NCI-H345 (cell line): Measurements from ENCODE around the gene KTI12.
"Not testable (repeated sequence)": the region's sequence is repeated elsewhere in the genome, so short reads cannot be mapped to it uniquely, and the experiment has no call there.

Source experiments
- DNase-seq: peaks from one replicate; lab custom pipeline; 2025; lab: John Stamatoyannopoulos, UW

KTI12 gene

DNA sequence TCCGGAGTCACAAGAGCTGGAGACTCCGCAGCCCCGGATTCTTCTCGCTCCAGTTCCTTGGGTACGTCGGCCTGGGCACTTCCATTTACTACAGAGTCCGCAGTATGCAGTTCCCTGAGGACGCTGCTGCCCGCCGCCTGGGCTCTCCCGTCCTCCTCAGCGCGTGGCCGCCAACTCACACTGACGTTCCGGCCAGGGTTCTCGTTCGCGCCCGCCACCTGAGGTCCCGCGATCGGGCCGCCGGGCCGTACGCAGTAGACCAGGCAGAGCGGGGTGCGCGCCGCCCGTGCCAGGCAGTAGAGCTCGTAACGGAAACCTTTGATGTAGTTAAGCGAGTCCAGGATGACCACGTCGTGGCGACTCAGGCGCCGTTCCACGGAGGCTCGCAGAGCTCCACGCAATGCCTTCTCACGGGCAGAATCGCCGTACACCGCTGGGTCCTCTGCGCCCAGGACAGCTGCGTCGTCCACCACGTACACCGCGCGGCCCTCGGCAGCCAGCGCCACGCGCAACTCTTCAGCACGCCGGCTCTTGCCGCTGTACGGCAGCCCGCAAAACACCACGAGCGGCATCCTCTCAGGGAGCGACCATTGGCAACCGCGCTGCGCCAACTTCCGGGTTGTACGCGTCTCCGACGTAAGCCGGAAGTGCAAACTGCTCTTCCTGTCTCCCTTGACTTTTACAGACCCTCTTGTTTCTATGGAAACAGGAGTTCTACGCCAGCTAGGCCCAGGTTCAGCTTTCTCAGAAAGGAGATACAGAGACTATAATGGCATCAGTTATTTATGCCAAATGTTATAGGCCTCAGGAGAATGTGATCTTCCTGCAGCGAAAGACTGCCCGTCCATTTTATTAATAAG is at the start of gene KTI12:
KTI12 (minus strand) TSS at position 621 of the 860 bp plus-strand sequence; CDS start at position 572, 49 bp downstream.
- DNase-seq = peak; percentile 90

DNA sequence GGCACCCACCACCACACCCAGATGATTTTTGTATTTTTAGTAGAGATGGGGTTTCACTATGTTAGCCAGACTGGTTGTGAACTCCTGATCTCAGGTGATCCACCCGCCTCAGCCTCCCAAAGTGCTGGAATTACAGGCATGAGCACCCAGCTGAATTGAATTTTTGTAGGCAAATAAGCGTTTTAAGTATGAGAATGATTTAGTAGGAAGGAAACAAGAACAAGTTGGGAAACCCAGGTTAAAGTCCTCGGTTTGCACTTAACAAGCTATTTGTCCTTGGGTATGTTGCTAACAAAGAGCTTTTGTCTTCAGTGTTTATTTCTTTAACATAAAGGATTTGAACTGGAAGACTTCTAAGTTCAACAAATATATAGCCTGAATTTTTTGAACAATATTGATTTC is 46.4 kb upstream of the KTI12 start:
- no peak for DNase-seq

- not testable (repeated sequence) for DNase-seq
These were observed 43.7 kb upstream of the KTI12 start for GRCh38 chr1:52077277-52077676.

DNA sequence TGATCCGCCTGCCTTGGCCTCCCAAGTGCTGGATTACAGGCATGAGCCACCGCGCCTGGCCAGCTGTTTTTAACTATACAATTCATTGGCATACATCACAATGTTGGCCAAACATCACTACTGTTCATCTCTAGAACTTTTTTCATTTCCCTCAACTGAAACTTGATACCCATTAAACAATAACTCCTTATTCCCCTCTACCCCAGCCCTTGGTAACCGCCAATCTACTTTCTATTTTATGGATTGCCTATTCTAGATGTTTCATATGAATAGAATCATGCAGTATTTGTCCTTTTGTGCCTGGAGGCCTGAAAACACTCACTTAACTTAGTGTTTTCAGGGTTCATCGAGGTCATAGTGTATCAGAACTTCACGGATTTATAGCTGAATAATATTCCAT is 38.7 kb upstream of the KTI12 start:
- no peak for DNase-seq

DNA sequence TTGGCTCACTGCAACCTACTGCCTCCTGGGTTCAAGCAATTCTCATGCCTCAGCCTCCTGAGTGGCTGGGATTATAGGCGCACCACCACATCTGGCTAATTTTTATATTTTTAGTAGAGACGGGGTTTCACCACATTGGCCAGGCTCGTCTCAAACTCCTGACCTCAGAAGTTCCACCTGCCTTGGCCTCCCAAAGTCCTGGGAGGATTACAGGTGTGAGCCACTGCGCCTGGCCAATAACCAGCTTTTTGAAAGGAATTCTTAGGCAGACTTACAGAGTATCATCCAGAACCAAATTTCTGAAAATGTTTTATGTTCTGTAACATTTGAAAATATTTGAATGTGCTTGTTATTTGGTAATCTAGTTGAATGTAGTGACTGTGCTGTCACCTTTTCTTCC is 37.1 kb upstream of the KTI12 start:
- DNase-seq = no peak

DNA sequence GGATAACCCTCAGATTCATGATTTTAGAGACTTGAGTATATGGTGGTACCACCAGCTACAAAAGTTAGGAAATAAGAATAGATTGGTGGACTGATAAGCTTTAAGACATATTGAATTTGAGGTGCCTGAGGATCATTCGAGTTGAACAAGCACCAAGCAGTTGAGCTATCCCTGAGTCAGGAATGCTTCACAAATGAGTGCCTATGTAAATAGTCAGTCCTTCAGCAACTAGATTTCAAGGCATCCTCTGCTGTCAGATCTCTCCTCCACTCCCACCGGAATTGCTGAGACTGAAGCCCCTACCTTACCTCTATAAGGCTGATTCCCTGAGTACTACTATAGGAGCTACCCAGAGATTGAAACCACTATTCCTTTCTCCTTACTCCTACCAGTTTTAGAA is 29.6 kb upstream of the KTI12 start:
- DNase-seq = no peak

DNA sequence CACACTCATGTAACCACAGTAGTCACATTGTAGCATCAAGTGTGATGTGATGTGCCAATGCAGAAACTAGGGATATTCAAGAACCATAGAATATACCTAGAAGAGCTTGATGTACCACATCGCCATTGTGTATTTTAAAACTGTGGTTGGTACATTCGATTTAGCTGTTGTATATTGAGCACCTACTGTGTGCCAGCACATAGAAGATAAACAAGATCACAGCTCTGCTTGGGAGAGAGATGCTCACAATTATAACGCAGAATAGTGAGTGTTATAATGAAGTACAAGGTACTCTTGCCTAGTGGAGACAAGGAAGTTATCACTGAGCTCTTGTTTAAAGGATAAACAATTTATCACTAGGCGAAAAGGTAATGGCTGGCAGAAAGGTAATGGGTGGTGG is 27.2 kb upstream of the KTI12 start:
- DNase-seq = no peak

DNA sequence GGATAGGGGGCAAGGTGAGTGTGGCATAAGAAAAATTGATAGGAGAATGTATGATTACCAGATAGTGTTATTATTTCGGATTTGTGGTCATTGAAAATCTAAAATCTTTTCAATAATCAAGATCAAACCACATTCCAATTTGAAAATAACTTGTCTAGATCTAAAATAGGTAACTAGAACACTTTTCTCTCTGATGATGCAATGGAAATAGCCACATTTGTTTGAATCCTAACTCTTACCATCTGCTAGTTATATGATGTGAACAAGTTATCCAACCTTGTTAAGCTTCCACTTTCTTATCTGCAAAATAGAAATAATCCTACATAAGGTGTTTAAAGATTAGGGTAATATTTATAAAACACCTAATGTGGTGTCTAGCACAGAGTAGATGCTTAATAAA is 26.3 kb upstream of the KTI12 start:
- no peak for DNase-seq

GRCh38 chr1:52059321-52059720 is 25.7 kb upstream of the KTI12 start:
- no peak for DNase-seq

GRCh38 chr1:52057876-52058415 is 24.3 kb upstream of the KTI12 start:
- no peak for DNase-seq

DNA sequence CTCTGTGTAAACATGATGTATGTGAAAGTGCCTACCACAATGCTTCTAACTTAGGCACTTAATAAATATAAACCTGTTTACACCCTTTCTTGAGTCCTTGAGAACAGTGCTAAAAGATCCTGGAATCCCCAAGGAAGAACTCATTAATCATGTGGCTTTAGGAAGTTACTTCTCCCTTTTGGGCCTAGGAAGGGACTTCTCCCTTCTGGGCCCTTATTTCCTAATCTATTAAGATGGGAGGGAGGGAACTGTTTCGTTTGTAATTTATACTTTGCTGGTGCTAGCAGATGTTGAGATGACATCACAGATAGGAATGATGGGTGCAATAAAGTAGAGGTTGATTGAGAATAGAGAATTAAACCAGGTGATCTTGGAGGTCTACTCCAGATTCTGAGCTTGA is 23.6 kb upstream of the KTI12 start:
- DNase-seq = no peak

GRCh38 chr1:52056937-52057231 is 23.3 kb upstream of the KTI12 start:
- no peak for DNase-seq

GRCh38 chr1:52056163-52056936 is 22.7 kb upstream of the KTI12 start, which contains the start of gene BTF3L4:
TSS of gene BTF3L4 (plus strand) at chr1:52056295. CDS start at chr1:52059848, 3,553 bp downstream.
- DNase-seq = peak; percentile 97

DNA sequence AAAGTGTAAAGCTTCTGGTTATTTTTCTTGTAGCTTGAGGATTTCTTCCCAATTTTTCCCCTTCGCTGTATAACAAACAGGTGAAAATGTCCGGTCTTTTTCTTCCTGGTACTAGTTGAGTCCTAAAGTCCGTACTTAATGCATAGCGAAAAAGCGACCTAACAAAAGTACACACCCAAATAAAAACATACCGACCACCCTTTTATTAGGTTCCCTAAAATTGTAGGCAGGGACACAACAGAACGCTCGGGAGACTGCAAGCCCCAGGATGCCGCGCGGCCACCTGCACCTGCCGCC is 22.2 kb upstream of the KTI12 start:
- no peak for DNase-seq

GRCh38 chr1:52055066-52055865 is 21.7 kb upstream of the KTI12 start, which contains the start of gene TXNDC12:
TSS of gene TXNDC12 (minus strand) at chr1:52055191. CDS start at chr1:52055096, 95 bp downstream.
- DNase-seq = peak; percentile 91

DNA sequence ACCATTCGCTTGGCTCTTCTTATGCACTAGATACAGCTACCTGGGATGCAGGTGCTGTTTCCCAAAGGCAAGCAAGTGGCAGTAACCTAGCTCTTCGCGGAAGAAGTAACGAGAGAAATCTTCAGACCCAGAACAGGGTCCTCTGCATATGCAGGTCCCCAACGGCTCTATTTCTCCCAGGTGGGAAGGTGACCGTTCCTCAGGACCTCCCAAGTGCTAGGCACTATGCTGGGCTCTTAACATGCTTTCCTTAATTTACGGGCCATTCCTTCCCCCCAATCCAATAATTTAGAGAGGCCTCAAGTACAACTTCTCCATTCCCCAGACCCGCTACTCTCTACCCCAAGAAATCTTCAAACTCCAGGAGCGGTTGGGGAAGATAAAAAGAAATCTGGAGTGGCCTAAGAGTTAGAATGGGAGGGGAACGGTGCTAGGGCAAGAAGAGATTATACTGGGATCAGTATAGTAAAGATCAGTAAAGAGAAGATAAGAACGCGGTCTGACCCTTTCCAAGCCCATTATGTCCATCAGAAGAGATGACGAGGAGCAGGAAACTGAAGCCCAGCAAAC is 21.0 kb upstream of the KTI12 start:
- no peak for DNase-seq

DNA sequence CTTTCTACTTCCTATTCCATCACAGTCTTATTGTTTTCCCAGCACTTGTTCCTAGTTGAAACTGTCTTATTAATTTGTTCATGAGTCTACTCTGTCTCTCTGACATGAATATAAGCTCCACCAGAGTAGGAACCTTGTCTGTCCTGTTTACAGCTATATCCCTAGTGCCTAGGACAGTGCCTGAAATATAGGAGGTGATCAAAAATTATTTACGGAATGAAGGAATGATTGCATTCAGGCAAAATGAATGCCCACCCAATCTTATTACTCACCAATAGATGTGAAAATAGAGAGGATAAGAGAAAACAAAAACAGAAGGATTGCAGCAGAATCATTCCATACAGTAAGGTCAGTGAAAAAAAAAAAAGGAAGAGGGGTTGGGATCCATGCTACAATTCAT is 20.3 kb upstream of the KTI12 start:
- DNase-seq = no peak

DNA sequence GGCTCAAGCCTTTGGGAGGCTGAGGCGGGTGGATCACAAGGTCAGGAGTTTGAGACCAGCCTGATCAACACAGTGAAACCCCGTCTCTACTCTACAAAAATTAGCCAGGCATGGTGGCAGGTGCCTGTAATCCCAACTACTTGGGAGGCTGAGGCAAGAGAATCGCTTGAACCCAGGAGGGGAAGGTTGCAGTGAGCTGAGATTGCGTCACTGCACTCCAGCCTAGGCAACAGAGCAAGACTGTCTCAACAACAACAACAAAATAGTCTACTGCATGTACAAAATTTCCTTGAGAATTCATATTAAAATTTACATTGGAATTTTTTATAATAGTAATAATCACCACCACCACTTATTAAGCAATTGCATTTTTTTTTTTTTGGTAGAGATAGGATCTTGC is 15.7 kb upstream of the KTI12 start:
- DNase-seq = not testable (repeated sequence)

- DNase-seq = not testable (repeated sequence)
These were observed 12.1 kb upstream of the KTI12 start for GRCh38 chr1:52045666-52046195.

- no peak for DNase-seq
These were observed 11.6 kb upstream of the KTI12 start for GRCh38 chr1:52045236-52045635.

- DNase-seq = no peak
These were observed 8.1 kb upstream of the KTI12 start for GRCh38 chr1:52041551-52042185.
